GM19351 (cell line): ENCODE data around the gene PKP3.
"Not testable (repeated sequence)": the region's sequence is repeated elsewhere in the genome, so short reads cannot be mapped to it uniquely, and the experiment has no call there.

ENCODE experiments used
- ATAC-seq: cut with Tn5 transposase; IDR thresholded peaks from one replicate; pipeline ENCODE4 v1.9.1; 2021; ENCODE audit warnings: mild to moderate bottlenecking, moderate library complexity; ENCODE audit not compliant: unreplicated experiment

The PKP3 gene

GRCh38 chr11:393219-394033 lies 583 bp upstream of the PKP3 start:
- no peak for ATAC-seq

GRCh38 chr11:394858-395655 lies 1.0 kb downstream of the PKP3 start:
- no peak for ATAC-seq

- no peak for ATAC-seq
Measured at GRCh38 chr11:395866-396265, 1.9 kb downstream of the PKP3 start.

GRCh38 chr11:396511-396947 lies 2.5 kb downstream of the PKP3 start:
- ATAC-seq = peak; percentile 26

GRCh38 chr11:396948-397548 lies 3.0 kb downstream of the PKP3 start:
- ATAC-seq = peak; percentile 90

GRCh38 chr11:398826-399225 lies 4.8 kb downstream of the PKP3 start:
- ATAC-seq = no peak

- ATAC-seq = no peak
Measured at GRCh38 chr11:399731-400211, 5.8 kb downstream of the PKP3 start.

GRCh38 chr11:400241-400689 lies 6.3 kb downstream of the PKP3 start:
- no peak for ATAC-seq

GRCh38 chr11:401196-401595 lies 7.2 kb downstream of the PKP3 start:
- ATAC-seq = not testable (repeated sequence)

- no peak for ATAC-seq
Measured at GRCh38 chr11:403021-403760, 9.2 kb downstream of the PKP3 start.

GRCh38 chr11:403761-404431 lies 9.9 kb downstream of the PKP3 start:
- no peak for ATAC-seq

GRCh38 chr11:404551-405264 lies 10.7 kb downstream of the PKP3 start:
- no peak for ATAC-seq

- no peak for ATAC-seq
Measured at GRCh38 chr11:405323-405953, 11.4 kb downstream of the PKP3 start.

- no peak for ATAC-seq
Measured at GRCh38 chr11:405954-406795, 12.2 kb downstream of the PKP3 start.

GRCh38 chr11:406796-407650 lies 13.0 kb downstream of the PKP3 start:
- ATAC-seq = peak; percentile 87

- no peak for ATAC-seq
Measured at GRCh38 chr11:407651-408123, 13.7 kb downstream of the PKP3 start.
